GM23338 (cell line): ENCODE data around the gene CLEC14A. TPM values are rescaled to one million over a fixed set of nuclear protein-coding genes. Genes with fewer than 3 reads are reported as not detected.

Source experiments
- ATAC-seq: fragments of 200-7000 bp; cut with Tn5 transposase; 3 replicates; pipeline ENCODE4 v1.9.1; 2020
- DNase-seq: peaks from one replicate; pipeline ENCODE4 v3.0.0-alpha.2; 2015; ENCODE audit warnings: low spot score
- H2AFZ ChIP-seq: fragments of 200-600 bp; sonication (generic); 2 replicates; pipeline ENCODE4 v1.8.0; 2016; ENCODE audit warnings: antibody characterized with exemption, mild to moderate bottlenecking, moderate library complexity
- H3F3A ChIP-seq: fragments of 200-600 bp; sonication (generic); replicated peaks from 2 replicates; pipeline ENCODE4 v1.8.0; 2017; ENCODE audit warnings: antibody characterized with exemption, mixed run types, low read depth
- H3K27ac ChIP-seq: fragments of 200-600 bp; sonication (generic); 2 replicates; pipeline ENCODE4 v1.6.1; 2016; ENCODE audit warnings: low read depth
- H3K27me3 ChIP-seq: fragments of 200-600 bp; sonication (generic); 2 replicates; pipeline ENCODE4 v1.8.0; 2016; ENCODE audit warnings: mild to moderate bottlenecking, mixed run types, moderate library complexity; ENCODE audit not compliant: insufficient read depth
- H3K36me3 ChIP-seq: fragments of 200-600 bp; sonication (generic); 2 replicates; pipeline ENCODE4 v1.8.0; 2016; ENCODE audit warnings: mild to moderate bottlenecking; ENCODE audit not compliant: insufficient read depth
- H3K4me1 ChIP-seq: fragments of 200-600 bp; sonication (generic); 2 replicates; pipeline ENCODE4 v1.8.0; 2016; ENCODE audit warnings: mild to moderate bottlenecking, moderate library complexity; ENCODE audit not compliant: insufficient read depth
- H3K4me2 ChIP-seq: fragments of 200-600 bp; sonication (generic); 2 replicates; pipeline ENCODE4 v1.7.1; 2017; ENCODE audit warnings: mixed run types
- H3K4me3 ChIP-seq: fragments of 200-600 bp; sonication (generic); 2 replicates; pipeline ENCODE4 v1.6.1; 2016; ENCODE audit warnings: mixed run types
- H3K79me2 ChIP-seq: fragments of 200-600 bp; sonication (generic); replicated peaks from 2 replicates; pipeline ENCODE4 v1.8.0; 2017; ENCODE audit warnings: mild to moderate bottlenecking; ENCODE audit not compliant: insufficient read depth
- H3K9me2 ChIP-seq: fragments of 200-600 bp; sonication (generic); 2 replicates; pipeline ENCODE4 v1.8.0; 2017; ENCODE audit not compliant: insufficient read depth
- H4K20me1 ChIP-seq: fragments of 200-600 bp; sonication (generic); replicated peaks from 2 replicates; pipeline ENCODE4 v1.8.0; 2017; ENCODE audit warnings: mild to moderate bottlenecking; ENCODE audit not compliant: insufficient read depth
- H3K27ac Mint-ChIP-seq: 2 replicates; pipeline ENCODE4 v1.8.0; 2020; ENCODE audit warnings: inconsistent platforms, mild to moderate bottlenecking, moderate library complexity, mixed read lengths
- H3K27me3 Mint-ChIP-seq: 3 replicates; pipeline ENCODE4 v1.8.0; 2022; ENCODE audit warnings: low read depth, mild to moderate bottlenecking, moderate library complexity, mixed read lengths, inconsistent platforms; ENCODE audit not compliant: insufficient read depth, poor library complexity
- H3K36me3 Mint-ChIP-seq: 3 replicates; pipeline ENCODE4 v1.8.0; 2021; ENCODE audit warnings: low read depth, mild to moderate bottlenecking, inconsistent platforms, moderate library complexity, mixed read lengths
- H3K4me1 Mint-ChIP-seq: 3 replicates; pipeline ENCODE4 v1.8.0; 2020; ENCODE audit warnings: mild to moderate bottlenecking, inconsistent platforms, mixed read lengths
- H3K4me3 Mint-ChIP-seq: 3 replicates; pipeline ENCODE4 v1.8.0; 2021; ENCODE audit warnings: moderate library complexity, mild to moderate bottlenecking, inconsistent platforms, mixed read lengths
- H3K9me3 Mint-ChIP-seq: 3 replicates; pipeline ENCODE4 v1.8.0; 2020; ENCODE audit warnings: moderate library complexity, mild to moderate bottlenecking, inconsistent platforms, mixed read lengths
- CTCF ChIP-seq, 2 experiments: fragments of 200-600 bp in 1 of 2; sonication (generic) in 1 of 2; conservative IDR thresholded peaks; 2 replicates each; pipeline versions ENCODE4 v1.5.1 to v1.6.1; 2016 to 2017; ENCODE audit warnings: antibody characterized with exemption in 2 of 2, low read depth in 2 of 2, mild to moderate bottlenecking in 2 of 2, moderate library complexity in 1 of 2
- NANOG ChIP-seq: IDR thresholded peaks from 2 replicates; pipeline ENCODE4 v1.6.1; 2016; ENCODE audit warnings: antibody characterized with exemption, borderline replicate concordance
- POLR2AphosphoS5 ChIP-seq: IDR thresholded peaks from 2 replicates; pipeline ENCODE4 v1.6.1; 2016; ENCODE audit warnings: antibody characterized with exemption, low read depth
- ZNF114 ChIP-seq: fragments of 250-450 bp; sonication (Bioruptor Pico); IDR thresholded peaks from 2 replicates; pipeline ENCODE4 v1.5.0; 2020; ENCODE audit warnings: mild to moderate bottlenecking, moderate library complexity
- polyA plus RNA-seq: library from polyadenylated mRNA; unstranded; fragments of >200 nt; fragmentation: Nextera tagmentation; extraction: Ambion mirVana; gene quantifications from 2 replicates; pipeline ENCODE4 v1.2.1, GENCODE V29; 2016
- total RNA-seq: library from RNA; depleted of rRNA; stranded (reverse); fragments of >200 nt; shearing (Covaris generic); gene quantifications from 2 replicates; pipeline ENCODE4 v1.2.3, GENCODE V29; 2014
- TF ChIP-seq, protein P1 (sequence below): fragments of 250-450 bp; sonication (Bioruptor Pico); IDR thresholded peaks from 2 replicates; pipeline ENCODE4 v1.5.0; 2020; ENCODE audit warnings: mild to moderate bottlenecking, moderate library complexity
- TF ChIP-seq, protein P2 (sequence below): IDR thresholded peaks from one replicate; pipeline ENCODE4 v1.6.1; 2018; ENCODE audit warnings: antibody characterized with exemption; ENCODE audit not compliant: unreplicated experiment

Gene CLEC14A
- total and polyA plus RNA-seq, 2 experiments from 2014 or later: not detected

- Histone ChIP-seq H3K36me3 (no peaks in the 10 kb centered on the region), H2AFZ (no peak overlapping the region), H3K79me2 (no peaks in the 10 kb centered on the region), H3K9me2 (no peaks in the 10 kb centered on the region), H3F3A (no peaks in the 10 kb centered on the region), H3K4me3 (no peak overlapping the region), H3K27ac (no peak overlapping the region), H3K4me1 (no peaks in the 10 kb centered on the region), H3K27me3 (peaks cover 88% of the 10 kb centered on the region), H4K20me1 (no peaks in the 10 kb centered on the region), H3K4me2 (no peak overlapping the region)
- Mint-ChIP-seq H3K4me1 (peaks cover 1% of the 10 kb centered on the region; the same call in 2 of the 3 replicates), H3K27ac (no peak overlapping the region), H3K4me3 (no peak overlapping the region), H3K36me3 (no peaks in the 10 kb centered on the region), H3K27me3 (peaks cover 7% of the 10 kb centered on the region), H3K9me3 (no peaks in the 10 kb centered on the region)
- DNase-seq (peak; percentile 41), ATAC-seq (peak; percentile 77)
- TF ChIP-seq ZNF114 (CRISPR knock-in tag) (no peak), CTCF (conservative IDR thresholded peaks at IDR 0.05; ENCODE audit: low read depth in 2 of 2) (peak; percentile 52 to 57)
Observed at GRCh38 chr14:38248321-38249028, 7.4 kb downstream of the CLEC14A start.

DNA sequence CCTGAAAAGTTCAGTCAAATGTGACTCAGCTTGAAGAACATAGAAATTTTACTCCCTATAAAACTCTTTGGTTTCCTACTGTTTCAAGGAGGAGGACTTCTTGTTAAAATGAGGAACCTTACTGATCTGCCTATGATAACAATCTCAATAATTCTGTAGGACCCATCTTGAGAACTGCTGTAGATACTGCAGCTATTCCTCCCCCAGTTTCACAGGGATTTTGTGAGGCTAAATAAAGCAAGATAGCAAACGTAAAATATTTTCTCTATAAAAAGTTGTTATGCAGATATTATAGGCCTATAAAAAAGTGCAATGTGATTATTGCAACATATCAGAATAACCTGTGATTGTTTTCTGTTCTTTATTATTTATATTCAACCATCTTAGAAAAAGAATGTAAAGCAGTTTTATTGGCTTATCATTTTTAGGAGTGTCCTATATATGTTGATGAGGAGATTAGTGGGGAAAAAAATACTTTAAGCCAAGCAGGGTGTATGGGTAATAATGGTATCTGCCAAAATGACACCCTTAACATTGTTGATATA is 12.1 kb downstream of the CLEC14A start:
- ATAC-seq (no peak), DNase-seq (no peak)
- no peak overlapping the region for H3K27ac ChIP-seq
- H3K4me1 ChIP-seq: no peaks in the 10 kb centered on the region
- no peaks in the 10 kb centered on the region for H3K36me3 ChIP-seq
- no peak overlapping the region for H3K4me2 ChIP-seq
- H3K4me3 Mint-ChIP-seq: no peak overlapping the region
- peaks cover 3% of the 10 kb centered on the region for H3K27me3 Mint-ChIP-seq
- H3K9me2 ChIP-seq: no peaks in the 10 kb centered on the region; the same call in 1 of the 2 replicates
- H3K27me3 ChIP-seq: peaks cover 78% of the 10 kb centered on the region
- no peak overlapping the region for H3K4me3 ChIP-seq
- H3K36me3 Mint-ChIP-seq: no peaks in the 10 kb centered on the region
- H3K27ac Mint-ChIP-seq: no peak overlapping the region
- no peaks in the 10 kb centered on the region for H3K79me2 ChIP-seq
- H4K20me1 ChIP-seq: no peaks in the 10 kb centered on the region
- H2AFZ ChIP-seq: no peak overlapping the region
- no peaks in the 10 kb centered on the region for H3K4me1 Mint-ChIP-seq
- H3F3A ChIP-seq: no peaks in the 10 kb centered on the region
- no peaks in the 10 kb centered on the region for H3K9me3 Mint-ChIP-seq
- TF ChIP-seq POLR2AphosphoS5: no peak
- TF ChIP-seq, protein P1, sequence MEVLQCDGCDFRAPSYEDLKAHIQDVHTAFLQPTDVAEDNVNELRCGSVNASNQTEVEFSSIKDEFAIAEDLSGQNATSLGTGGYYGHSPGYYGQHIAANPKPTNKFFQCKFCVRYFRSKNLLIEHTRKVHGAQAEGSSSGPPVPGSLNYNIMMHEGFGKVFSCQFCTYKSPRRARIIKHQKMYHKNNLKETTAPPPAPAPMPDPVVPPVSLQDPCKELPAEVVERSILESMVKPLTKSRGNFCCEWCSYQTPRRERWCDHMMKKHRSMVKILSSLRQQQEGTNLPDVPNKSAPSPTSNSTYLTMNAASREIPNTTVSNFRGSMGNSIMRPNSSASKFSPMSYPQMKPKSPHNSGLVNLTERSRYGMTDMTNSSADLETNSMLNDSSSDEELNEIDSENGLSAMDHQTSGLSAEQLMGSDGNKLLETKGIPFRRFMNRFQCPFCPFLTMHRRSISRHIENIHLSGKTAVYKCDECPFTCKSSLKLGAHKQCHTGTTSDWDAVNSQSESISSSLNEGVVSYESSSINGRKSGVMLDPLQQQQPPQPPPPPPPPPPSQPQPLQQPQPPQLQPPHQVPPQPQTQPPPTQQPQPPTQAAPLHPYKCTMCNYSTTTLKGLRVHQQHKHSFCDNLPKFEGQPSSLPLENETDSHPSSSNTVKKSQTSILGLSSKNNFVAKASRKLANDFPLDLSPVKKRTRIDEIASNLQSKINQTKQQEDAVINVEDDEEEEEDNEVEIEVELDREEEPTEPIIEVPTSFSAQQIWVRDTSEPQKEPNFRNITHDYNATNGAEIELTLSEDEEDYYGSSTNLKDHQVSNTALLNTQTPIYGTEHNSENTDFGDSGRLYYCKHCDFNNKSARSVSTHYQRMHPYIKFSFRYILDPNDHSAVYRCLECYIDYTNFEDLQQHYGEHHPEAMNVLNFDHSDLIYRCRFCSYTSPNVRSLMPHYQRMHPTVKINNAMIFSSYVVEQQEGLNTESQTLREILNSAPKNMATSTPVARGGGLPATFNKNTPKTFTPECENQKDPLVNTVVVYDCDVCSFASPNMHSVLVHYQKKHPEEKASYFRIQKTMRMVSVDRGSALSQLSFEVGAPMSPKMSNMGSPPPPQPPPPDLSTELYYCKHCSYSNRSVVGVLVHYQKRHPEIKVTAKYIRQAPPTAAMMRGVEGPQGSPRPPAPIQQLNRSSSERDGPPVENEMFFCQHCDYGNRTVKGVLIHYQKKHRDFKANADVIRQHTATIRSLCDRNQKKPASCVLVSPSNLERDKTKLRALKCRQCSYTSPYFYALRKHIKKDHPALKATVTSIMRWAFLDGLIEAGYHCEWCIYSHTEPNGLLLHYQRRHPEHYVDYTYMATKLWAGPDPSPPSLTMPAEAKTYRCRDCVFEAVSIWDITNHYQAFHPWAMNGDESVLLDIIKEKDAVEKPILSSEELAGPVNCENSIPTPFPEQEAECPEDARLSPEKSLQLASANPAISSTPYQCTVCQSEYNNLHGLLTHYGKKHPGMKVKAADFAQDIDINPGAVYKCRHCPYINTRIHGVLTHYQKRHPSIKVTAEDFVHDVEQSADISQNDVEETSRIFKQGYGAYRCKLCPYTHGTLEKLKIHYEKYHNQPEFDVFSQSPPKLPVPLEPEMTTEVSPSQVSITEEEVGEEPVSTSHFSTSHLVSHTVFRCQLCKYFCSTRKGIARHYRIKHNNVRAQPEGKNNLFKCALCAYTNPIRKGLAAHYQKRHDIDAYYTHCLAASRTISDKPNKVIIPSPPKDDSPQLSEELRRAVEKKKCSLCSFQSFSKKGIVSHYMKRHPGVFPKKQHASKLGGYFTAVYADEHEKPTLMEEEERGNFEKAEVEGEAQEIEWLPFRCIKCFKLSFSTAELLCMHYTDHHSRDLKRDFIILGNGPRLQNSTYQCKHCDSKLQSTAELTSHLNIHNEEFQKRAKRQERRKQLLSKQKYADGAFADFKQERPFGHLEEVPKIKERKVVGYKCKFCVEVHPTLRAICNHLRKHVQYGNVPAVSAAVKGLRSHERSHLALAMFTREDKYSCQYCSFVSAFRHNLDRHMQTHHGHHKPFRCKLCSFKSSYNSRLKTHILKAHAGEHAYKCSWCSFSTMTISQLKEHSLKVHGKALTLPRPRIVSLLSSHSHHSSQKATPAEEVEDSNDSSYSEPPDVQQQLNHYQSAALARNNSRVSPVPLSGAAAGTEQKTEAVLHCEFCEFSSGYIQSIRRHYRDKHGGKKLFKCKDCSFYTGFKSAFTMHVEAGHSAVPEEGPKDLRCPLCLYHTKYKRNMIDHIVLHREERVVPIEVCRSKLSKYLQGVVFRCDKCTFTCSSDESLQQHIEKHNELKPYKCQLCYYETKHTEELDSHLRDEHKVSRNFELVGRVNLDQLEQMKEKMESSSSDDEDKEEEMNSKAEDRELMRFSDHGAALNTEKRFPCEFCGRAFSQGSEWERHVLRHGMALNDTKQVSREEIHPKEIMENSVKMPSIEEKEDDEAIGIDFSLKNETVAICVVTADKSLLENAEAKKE (CRISPR knock-in tag): no peak
- TF ChIP-seq, protein P2, sequence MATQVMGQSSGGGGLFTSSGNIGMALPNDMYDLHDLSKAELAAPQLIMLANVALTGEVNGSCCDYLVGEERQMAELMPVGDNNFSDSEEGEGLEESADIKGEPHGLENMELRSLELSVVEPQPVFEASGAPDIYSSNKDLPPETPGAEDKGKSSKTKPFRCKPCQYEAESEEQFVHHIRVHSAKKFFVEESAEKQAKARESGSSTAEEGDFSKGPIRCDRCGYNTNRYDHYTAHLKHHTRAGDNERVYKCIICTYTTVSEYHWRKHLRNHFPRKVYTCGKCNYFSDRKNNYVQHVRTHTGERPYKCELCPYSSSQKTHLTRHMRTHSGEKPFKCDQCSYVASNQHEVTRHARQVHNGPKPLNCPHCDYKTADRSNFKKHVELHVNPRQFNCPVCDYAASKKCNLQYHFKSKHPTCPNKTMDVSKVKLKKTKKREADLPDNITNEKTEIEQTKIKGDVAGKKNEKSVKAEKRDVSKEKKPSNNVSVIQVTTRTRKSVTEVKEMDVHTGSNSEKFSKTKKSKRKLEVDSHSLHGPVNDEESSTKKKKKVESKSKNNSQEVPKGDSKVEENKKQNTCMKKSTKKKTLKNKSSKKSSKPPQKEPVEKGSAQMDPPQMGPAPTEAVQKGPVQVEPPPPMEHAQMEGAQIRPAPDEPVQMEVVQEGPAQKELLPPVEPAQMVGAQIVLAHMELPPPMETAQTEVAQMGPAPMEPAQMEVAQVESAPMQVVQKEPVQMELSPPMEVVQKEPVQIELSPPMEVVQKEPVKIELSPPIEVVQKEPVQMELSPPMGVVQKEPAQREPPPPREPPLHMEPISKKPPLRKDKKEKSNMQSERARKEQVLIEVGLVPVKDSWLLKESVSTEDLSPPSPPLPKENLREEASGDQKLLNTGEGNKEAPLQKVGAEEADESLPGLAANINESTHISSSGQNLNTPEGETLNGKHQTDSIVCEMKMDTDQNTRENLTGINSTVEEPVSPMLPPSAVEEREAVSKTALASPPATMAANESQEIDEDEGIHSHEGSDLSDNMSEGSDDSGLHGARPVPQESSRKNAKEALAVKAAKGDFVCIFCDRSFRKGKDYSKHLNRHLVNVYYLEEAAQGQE: no peak
- no peak for TF ChIP-seq CTCF (conservative IDR thresholded peaks at IDR 0.05; ENCODE audit: low read depth in 2 of 2)
- TF ChIP-seq NANOG: no peak
